Mucosa of gallbladder (tissue), 1 donor: ENCODE data around the gene ZSWIM6. TPM values are rescaled to one million over a fixed set of nuclear protein-coding genes. Genes with fewer than 3 reads are reported as not detected.

Source experiments
- DNase-seq: peaks from one replicate; pipeline ENCODE4 v3.0.0-alpha.2; 2020; ENCODE audit warnings: low spot score
- total RNA-seq: library from RNA; stranded (reverse); gene quantifications from one replicate; pipeline ENCODE4 v1.2.1, GENCODE V29; 2021
- donor health status: DM: no; HTN: no; CAD: no.

Gene ZSWIM6
- total RNA-seq, 1 donor from 2014 or later: 23.5 TPM

GRCh38 chr5:61479850-61480614 lies 148.0 kb downstream of the ZSWIM6 start:
- no peak for DNase-seq

DNA sequence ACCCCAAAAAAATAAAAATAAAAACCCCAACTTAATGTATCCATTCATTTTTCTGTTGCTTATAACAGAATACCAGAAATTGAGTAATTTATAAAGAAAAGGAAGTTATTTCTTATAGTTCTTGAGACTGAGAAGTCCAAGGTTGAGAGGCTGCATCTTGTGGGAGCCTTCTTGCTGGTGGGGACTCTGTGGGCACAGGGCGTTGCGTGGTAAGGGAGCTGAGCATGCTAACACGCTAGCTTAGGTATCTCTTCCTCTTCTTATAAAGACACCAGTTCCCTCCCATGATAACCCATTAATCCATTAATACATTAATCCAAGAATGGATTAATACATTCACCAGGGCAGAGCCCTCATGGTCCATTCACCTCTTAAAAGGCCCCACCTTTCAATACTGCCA lies 150.9 kb downstream of the ZSWIM6 start:
- DNase-seq: no peak

DNA sequence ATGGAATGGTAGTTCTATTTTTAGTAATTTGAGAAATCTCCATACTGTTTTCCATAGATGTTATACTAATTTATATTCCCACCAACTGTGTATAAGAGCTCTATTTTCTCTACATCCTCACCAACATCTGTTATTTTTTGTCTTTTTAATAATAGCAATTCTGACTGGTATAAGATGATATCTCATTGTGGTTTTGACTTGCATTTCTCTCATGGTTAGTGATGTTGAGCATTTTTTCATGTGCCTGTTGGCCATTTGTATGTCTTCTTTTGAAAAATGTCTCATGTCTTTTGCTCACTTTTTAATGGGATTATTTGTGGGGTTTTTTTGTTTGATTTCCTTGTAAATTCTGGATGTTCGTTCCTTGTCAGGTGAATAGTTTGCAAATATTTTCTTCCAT lies 154.4 kb downstream of the ZSWIM6 start:
- no peak for DNase-seq

- no peak for DNase-seq
These were observed 157.5 kb downstream of the ZSWIM6 start for GRCh38 chr5:61489574-61489973.

GRCh38 chr5:61491861-61492260 lies 159.8 kb downstream of the ZSWIM6 start:
- no peak for DNase-seq

DNA sequence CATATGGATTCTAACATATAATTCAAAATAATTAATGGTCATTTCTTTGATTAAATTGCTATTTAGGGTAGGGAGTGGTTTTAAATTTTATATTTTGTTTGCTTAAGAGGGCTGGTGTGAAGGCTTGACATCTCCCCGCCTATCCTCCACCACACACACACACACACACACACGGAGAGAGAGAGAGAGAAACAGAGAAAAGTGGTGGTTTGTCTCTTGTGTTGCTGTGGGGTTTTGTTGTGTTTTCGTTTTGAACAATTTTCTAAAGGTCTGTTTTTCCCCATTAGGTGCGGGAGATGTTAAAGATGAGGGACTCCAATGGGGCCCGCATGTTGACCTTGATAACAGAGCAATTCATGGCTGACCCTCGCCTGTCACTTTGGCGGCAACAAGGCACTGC lies 161.9 kb downstream of the ZSWIM6 start:
- no peak for DNase-seq

- DNase-seq: no peak
These were observed 164.4 kb downstream of the ZSWIM6 start for GRCh38 chr5:61496446-61496845.

DNA sequence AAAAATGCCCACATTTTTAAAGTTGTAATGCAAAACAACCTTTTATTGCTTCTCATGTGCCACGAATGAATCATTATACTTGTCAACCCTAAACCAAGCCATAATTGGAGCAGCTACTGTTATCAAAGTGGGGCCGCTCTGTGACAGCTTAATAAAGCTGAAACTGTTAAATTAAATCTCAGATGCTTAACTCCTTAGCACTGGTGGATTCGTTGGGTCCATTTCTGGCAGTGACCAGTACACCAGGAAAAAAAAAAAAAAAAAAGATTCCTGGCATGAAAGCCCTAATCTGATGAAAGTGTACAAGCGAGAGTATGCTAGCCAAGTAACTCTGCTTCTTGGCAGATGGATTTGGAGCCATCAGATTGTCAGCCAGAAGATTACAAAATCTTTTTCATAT lies 164.8 kb downstream of the ZSWIM6 start:
- no peak for DNase-seq

- no peak for DNase-seq
These were observed 166.1 kb downstream of the ZSWIM6 start for GRCh38 chr5:61498121-61498520.

GRCh38 chr5:61501971-61502370 lies 169.9 kb downstream of the ZSWIM6 start:
- DNase-seq: no peak

DNA sequence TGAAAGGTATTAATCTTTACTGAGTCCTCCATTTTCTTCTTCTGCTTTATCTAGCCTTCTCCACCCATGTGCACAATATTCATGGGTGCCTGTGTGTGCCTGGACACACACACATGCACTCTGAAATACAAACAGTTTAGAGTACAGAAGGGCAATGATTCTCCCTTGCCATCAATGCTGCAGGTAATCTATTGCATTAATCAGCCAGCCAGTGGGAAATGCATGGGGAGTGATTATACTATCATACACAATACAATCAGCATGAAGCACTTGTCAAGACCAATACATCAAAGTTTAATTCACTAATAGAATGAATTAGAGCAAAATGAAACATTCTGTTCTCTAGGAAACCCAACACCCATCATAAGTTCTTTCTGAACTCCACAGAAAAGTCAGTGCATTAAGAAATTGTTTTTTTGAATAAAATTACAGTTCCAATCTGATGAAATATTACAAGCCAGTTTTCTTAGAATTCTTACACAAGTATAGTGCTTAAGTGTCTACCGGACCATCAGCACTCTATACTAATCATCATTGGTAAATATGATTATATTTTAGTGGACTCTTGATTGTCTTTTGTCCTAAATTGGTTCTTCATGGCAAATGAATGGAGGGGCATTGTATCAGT lies 172.2 kb downstream of the ZSWIM6 start:
- no peak for DNase-seq

- no peak for DNase-seq
These were observed 173.2 kb downstream of the ZSWIM6 start for GRCh38 chr5:61505281-61505680.

DNA sequence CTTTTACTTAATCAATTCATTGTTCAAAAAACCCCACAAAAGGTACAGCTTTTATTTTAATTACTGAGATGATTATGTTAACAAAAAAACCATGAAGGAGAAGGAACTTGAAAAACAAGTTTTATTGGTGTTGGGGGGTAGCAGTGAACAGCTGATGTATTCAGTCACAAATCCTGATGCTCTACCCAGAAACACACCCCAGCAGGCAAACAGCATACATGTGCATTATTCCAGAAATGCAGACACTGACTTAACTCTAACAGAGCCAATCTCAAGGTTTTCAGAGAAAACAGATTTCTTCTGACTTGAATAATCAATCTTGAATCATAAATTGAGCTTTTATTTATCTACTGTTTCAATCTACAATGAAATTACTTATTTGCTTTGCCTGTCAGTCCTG lies 175.2 kb downstream of the ZSWIM6 start:
- DNase-seq: no peak

GRCh38 chr5:61516946-61517345 lies 184.9 kb downstream of the ZSWIM6 start:
- DNase-seq: no peak

- no peak for DNase-seq
These were observed 187.7 kb downstream of the ZSWIM6 start for GRCh38 chr5:61519728-61520277.

- no peak for DNase-seq
These were observed 191.0 kb downstream of the ZSWIM6 start for GRCh38 chr5:61523073-61523472.

- DNase-seq: no peak
These were observed 191.9 kb downstream of the ZSWIM6 start for GRCh38 chr5:61523997-61524396.

GRCh38 chr5:61525512-61526206 lies 193.6 kb downstream of the ZSWIM6 start:
- no peak for DNase-seq

DNA sequence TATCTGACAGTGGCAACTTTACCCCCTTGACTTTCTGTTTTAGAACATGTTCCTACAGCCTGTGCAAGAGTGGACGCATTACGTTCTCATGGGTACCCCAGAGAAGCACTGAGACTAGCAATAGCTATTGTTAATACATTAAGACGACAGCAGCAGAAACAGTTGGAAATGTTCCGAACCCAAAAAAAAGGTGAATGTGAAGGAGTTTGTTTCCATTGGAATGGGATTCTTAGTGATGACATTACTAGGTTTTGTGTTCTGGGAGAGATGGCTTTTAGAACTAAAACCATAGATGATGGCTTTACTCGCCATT lies 194.1 kb downstream of the ZSWIM6 start:
- DNase-seq: no peak

GRCh38 chr5:61532983-61533382 lies 200.9 kb downstream of the ZSWIM6 start:
- no peak for DNase-seq

DNA sequence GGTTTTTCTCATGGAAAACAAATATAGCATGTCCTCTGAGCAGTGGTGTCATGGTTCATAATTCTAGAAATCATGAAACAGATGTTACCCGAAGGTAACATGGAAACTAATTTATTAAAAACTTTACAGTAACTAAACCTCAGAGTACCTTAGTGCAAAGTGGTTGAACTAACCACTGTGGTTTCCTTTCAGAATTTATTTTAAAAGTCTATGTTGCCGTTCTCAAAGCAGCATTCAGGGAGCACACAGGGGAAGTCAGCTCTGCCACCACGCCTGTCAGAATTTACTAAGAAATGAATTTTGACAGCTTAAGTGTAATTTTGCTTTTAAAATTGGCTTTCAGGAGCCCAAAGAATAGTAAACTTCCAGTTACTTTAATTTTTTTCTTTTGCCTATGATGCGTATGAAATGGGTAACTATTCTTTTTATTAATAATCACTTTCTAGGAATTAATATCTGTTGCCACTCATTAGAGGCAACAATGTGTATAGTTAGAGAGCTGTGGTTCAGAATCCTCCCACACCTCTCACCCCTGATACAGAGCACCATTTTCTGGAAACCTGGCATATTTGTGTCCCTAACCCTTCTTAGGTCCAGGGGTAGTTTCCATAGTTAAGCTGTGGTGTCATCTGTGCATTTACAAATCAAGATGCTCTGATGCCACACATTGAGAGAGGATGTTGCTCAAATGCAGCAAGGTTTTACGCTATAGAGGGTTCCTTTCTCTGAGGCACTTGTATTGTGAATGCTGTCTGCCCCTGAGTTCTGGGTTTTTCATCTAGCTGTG lies 202.6 kb downstream of the ZSWIM6 start:
- no peak for DNase-seq

- no peak for DNase-seq
These were observed 203.8 kb downstream of the ZSWIM6 start for GRCh38 chr5:61535828-61536227.
